Lower leg skin (tissue), 4 donors: ENCODE results near the gene MSANTD1. TPM values are rescaled to one million over a fixed set of nuclear protein-coding genes. Genes with fewer than 3 reads are reported as not detected.
"Not testable (repeated sequence)": the region's sequence is repeated elsewhere in the genome, so short reads cannot be mapped to it uniquely, and the experiment has no call there.

Source experiments
- DNase-seq, 2 donors: peaks; one replicate each; pipeline ENCODE4 v3.0.0-alpha.2; 2019; ENCODE audit warnings: low spot score in 2 of 2
- H3K4me3 ChIP-seq: fragments of 200-600 bp; sonication (generic); 2 replicates; pipeline ENCODE4 v1.5.1; 2017; ENCODE audit warnings: mild to moderate bottlenecking, low read depth; ENCODE audit not compliant: poor library complexity, severe bottlenecking
- CTCF ChIP-seq, 3 donors: fragments of 450-650 bp; IDR thresholded peaks; one replicate each; pipeline ENCODE4 v1.5.1; 2016; ENCODE audit warnings: antibody characterized with exemption in 3 of 3, mild to moderate bottlenecking in 3 of 3, moderate library complexity in 2 of 3
- POLR2A ChIP-seq, 2 donors: fragments of 450-650 bp; IDR thresholded peaks; one replicate each; pipeline ENCODE4 v1.6.1; 2016 to 2017; ENCODE audit warnings: antibody characterized with exemption in 2 of 2, mild to moderate bottlenecking in 1 of 2, moderate library complexity in 1 of 2
- WGBS, 2 donors: methylation state at CpG; one replicate each; pipeline ENCODE4 v1.1.5; 2018; 5-methylcytosine and 5-hydroxymethylcytosine counted together
- intact Hi-C: fragments of 100-400 bp; cut with DNase I; formaldehyde crosslinking; loops from one replicate; pipeline ENCODE4 v1.15.0; 2023; ENCODE audit warnings: low total_unique reads
- total RNA-seq, 4 donors: library from RNA; depleted of rRNA; stranded (reverse); fragments of >200 nt; gene quantifications; one replicate each; pipeline ENCODE4 v1.1.0, GENCODE V29; 2016

MSANTD1 gene
- total RNA-seq, 4 donors from 2014 or later: 0.19 to 0.76 (median 0.35) TPM

- intact Hi-C loops: no loop called here
- peak in 1 of 2 donors; percentile 75 for DNase-seq
- 84 to 86% methylated on average over 11 to 18 of the region's 19 CpGs for WGBS, 2 donors
Measured at GRCh38 chr4:3299976-3300671, 51.2 kb downstream of the MSANTD1 start.

GRCh38 chr4:3300882-3301281 lies 51.9 kb downstream of the MSANTD1 start:
- H3K4me3 ChIP-seq, intact Hi-C loops: not testable (repeated sequence)
- 88 to 95% methylated on average over 15 of the region's 15 CpGs for WGBS, 2 donors
- DNase-seq: peak in 1 of 2 donors; percentile 66

More at GRCh38 chr4:3299976-3300671, 51.2 kb downstream of the MSANTD1 start:
- no peak overlapping the region for H3K4me3 ChIP-seq
- TF ChIP-seq POLR2A (IDR thresholded peaks at IDR 0.05) (no peak), CTCF (IDR thresholded peaks at IDR 0.05) (no peak)

GRCh38 chr4:3301450-3302172 lies 52.7 kb downstream of the MSANTD1 start:
- intact Hi-C loops: no loop called here
- 86 to 91% methylated on average over 15 of the region's 15 CpGs for WGBS, 2 donors
- DNase-seq: peak in 1 of 2 donors; percentile 53
- TF ChIP-seq CTCF (IDR thresholded peaks at IDR 0.05) (no peak), POLR2A (IDR thresholded peaks at IDR 0.05) (no peak)
- no peak overlapping the region for H3K4me3 ChIP-seq

GRCh38 chr4:3302173-3302785 lies 53.3 kb downstream of the MSANTD1 start:
- WGBS, 2 donors: 69 to 73% methylated on average over 16 to 17 of the region's 17 CpGs
- no peak for TF ChIP-seq CTCF (IDR thresholded peaks at IDR 0.05)
- TF ChIP-seq POLR2A (IDR thresholded peaks at IDR 0.05): no peak
- no peak overlapping the region for H3K4me3 ChIP-seq
- intact Hi-C loops: no loop called here
- DNase-seq: peak in 1 of 2 donors; percentile 83

- DNase-seq: peak in 1 of 2 donors; percentile 79
- no peak overlapping the region for H3K4me3 ChIP-seq
- no peak for TF ChIP-seq CTCF (IDR thresholded peaks at IDR 0.05)
- 83 to 86% methylated on average over 16 of the region's 16 CpGs for WGBS, 2 donors
- intact Hi-C loops: no loop called here
Measured at GRCh38 chr4:3302786-3303564, 54.0 kb downstream of the MSANTD1 start.

GRCh38 chr4:3303565-3303824 lies 54.5 kb downstream of the MSANTD1 start:
- WGBS, 2 donors: 88 to 90% methylated on average over 2 of the region's 2 CpGs
- TF ChIP-seq CTCF (IDR thresholded peaks at IDR 0.05) (no peak), POLR2A (IDR thresholded peaks at IDR 0.05) (no peak)
- intact Hi-C loops: no loop called here
- DNase-seq: peak in 1 of 2 donors; percentile 15
- H3K4me3 ChIP-seq: no peak overlapping the region
